Ecto neural progenitor cell (in vitro differentiated cells): Measurements from ENCODE around the gene RAX2.

Experiments used
- DNase-seq: peaks from one replicate; pipeline ENCODE4 v3.0.0-alpha.2; 2018; ENCODE audit warnings: low spot score

RAX2 gene

DNA sequence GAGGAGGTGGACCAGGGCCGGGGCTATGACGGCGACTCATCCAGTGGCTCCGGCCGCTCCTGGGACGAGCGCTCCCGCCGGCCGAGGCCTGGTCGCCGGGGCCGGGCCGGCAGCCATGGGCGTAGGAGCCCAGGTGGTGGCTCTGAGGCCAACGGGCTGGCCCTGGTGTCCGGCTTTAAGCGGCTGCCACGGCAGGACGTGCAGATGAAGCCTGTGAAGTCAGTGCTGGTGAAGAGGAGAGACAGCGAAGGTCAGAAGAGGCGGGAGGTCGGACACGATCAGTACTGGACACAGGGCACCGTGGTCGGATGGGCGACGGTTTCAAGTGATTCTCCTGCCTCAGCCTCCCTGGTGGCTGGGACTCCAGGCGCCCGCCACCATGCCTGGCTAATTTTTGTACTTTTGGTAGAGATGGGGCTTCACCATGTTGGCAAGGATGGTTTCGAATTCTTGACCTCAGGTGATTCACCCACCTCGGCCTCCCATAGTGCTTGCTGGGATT, 41.5 kb downstream of the RAX2 start:
- no peak for DNase-seq

- DNase-seq = peak; percentile 61
Observed at GRCh38 chr19:3725640-3726310, 46.3 kb downstream of the RAX2 start.

GRCh38 chr19:3725121-3725520, 46.9 kb downstream of the RAX2 start:
- no peak for DNase-seq

DNA sequence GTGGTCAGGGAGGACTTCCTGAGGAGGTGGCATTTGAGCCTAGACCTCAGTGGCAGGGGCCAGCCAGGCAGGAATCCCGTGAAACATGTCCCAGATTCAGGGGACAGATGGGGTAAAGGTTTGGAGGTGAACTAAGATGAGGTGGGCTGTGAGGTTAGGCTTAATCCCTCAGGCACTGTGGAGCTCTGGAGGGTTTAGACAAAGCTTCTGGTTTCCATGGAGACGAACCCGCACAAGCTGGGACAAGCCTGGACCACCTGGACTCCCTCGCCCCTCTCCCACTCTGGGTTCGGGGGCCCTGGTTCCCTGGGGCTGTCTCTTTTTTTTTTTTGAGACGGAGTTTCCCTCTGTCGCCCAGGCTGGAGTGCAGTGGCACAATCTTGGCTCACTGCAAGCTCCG, 48.1 kb downstream of the RAX2 start:
- DNase-seq = peak; percentile 64

DNA sequence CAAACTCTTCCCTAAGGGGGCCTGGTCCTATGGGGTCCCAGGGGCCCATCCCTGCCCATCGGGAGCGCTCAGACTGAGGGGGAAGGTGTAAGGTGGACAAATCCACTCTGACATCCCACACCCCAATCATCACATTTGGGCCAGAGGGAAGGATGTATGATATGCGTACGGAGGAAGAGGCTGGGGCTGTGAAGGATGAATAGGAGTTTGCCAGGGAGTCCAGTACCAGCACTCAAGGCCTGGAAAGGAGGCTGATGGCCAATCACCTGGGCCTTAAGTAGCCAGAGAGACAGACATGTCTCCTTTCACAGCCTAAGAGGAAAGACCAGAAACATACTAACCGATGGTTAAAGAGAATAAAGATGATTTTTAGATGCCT, 48.9 kb downstream of the RAX2 start:
- DNase-seq = no peak

DNA sequence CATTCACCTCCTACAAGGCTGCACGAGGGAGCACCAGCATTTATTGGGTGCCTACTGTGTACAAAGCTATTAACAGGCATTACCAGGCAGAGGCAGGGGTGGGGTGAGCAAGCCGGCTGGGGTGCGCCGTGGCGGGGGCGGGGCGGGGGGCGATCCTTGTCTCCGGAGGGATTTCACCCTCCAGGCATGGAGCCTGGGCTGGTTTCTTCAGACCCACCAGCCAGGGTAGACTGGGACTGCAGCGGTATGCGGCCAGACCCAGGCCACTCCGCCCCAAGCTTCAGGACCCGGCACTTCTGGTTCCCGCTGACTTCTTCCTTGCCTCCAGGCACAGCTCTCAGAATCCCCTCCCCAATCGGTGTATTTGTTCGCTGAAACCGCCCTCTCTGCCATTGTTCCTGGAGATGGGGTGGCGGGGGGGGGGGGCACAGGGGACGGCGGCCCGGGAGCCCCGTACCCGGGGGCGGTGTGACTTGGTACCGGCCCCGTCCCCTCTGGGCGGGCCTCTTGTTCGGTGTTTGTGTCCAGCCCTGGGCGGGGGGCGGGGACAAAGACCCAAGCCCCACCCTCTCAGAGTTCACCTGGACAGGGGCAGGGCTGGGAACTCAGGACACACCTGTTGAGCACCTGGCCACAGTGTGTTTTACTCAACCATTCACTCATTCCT, 49.5 kb downstream of the RAX2 start:
- DNase-seq = peak; percentile 73

GRCh38 chr19:3721887-3722442, 50.1 kb downstream of the RAX2 start:
- no peak for DNase-seq

- peak; percentile 97 for DNase-seq
Observed at GRCh38 chr19:3721131-3721886, 50.7 kb downstream of the RAX2 start.

- DNase-seq = no peak
Observed at GRCh38 chr19:3720349-3720917, 51.6 kb downstream of the RAX2 start.

GRCh38 chr19:3719868-3720267, 52.2 kb downstream of the RAX2 start:
- no peak for DNase-seq
